H9 (cell line): Measurements from ENCODE around the gene GTF2E1. TPM values are rescaled to one million over a fixed set of nuclear protein-coding genes. Genes with fewer than 3 reads are reported as not detected.

Experiments used
- DNase-seq: peaks from one replicate; pipeline ENCODE4 v3.0.0-alpha.2; 2017
- H2AFZ ChIP-seq: one replicate; pipeline ENCODE4 v1.6.1; 2013; ENCODE audit warnings: mild to moderate bottlenecking, low read length, control low read depth, moderate library complexity
- H2AK5ac ChIP-seq: 2 replicates; pipeline ENCODE4 v1.6.1; 2013; ENCODE audit warnings: low read length, control low read depth, mixed read lengths; ENCODE audit not compliant: insufficient read length
- H2BK120ac ChIP-seq: one replicate; pipeline ENCODE4 v1.6.1; 2013; ENCODE audit warnings: low read depth, mild to moderate bottlenecking, low read length, control low read depth, inconsistent platforms; ENCODE audit not compliant: poor library complexity, severe bottlenecking
- H2BK12ac ChIP-seq: 2 replicates; pipeline ENCODE4 v1.6.1; 2013; ENCODE audit warnings: low read length, control low read depth, mixed read lengths, low read depth; ENCODE audit not compliant: insufficient read length
- H2BK15ac ChIP-seq: 2 replicates; pipeline ENCODE4 v1.6.1; 2013; ENCODE audit warnings: low read depth, low read length, control low read depth
- H2BK20ac ChIP-seq: one replicate; pipeline ENCODE4 v1.6.1; 2013; ENCODE audit warnings: low read depth, mild to moderate bottlenecking, low read length, control low read depth, inconsistent platforms; ENCODE audit not compliant: poor library complexity, severe bottlenecking
- H2BK5ac ChIP-seq: 2 replicates; pipeline ENCODE4 v1.6.1; 2013; ENCODE audit warnings: low read length, control low read depth, mixed read lengths; ENCODE audit not compliant: insufficient read length
- H3K14ac ChIP-seq: 2 replicates; pipeline ENCODE4 v1.6.1; 2013; ENCODE audit warnings: low read length, control low read depth; ENCODE audit not compliant: insufficient read depth
- H3K18ac ChIP-seq: 2 replicates; pipeline ENCODE4 v1.6.1; 2013; ENCODE audit warnings: low read depth, mild to moderate bottlenecking, mixed read lengths, low read length, control low read depth; ENCODE audit not compliant: insufficient read length
- H3K23ac ChIP-seq: 2 replicates; pipeline ENCODE4 v1.6.1; 2013; ENCODE audit warnings: low read length, control low read depth, mixed read lengths, low read depth; ENCODE audit not compliant: insufficient read length
- H3K23me2 ChIP-seq: 2 replicates; pipeline ENCODE4 v1.6.1; 2013; ENCODE audit warnings: low read depth, mild to moderate bottlenecking, mixed read lengths, low read length, control low read depth; ENCODE audit not compliant: insufficient read length, poor library complexity, severe bottlenecking
- H3K27ac ChIP-seq: 2 replicates; pipeline ENCODE4 v1.5.1; 2013; ENCODE audit warnings: low read length, control low read depth, mixed read lengths, low read depth; ENCODE audit not compliant: insufficient read length
- H3K27me3 ChIP-seq: 2 replicates; pipeline ENCODE4 v1.6.1; 2013; ENCODE audit warnings: low read length, control low read depth, inconsistent platforms; ENCODE audit not compliant: insufficient read depth
- H3K4ac ChIP-seq: 2 replicates; pipeline ENCODE4 v1.6.1; 2013; ENCODE audit warnings: low read depth, mild to moderate bottlenecking, control low read depth, inconsistent platforms, low read length, moderate library complexity
- H3K4me1 ChIP-seq: 2 replicates; pipeline ENCODE4 v1.6.1; 2013; ENCODE audit warnings: low read length, control low read depth, inconsistent platforms; ENCODE audit not compliant: insufficient read depth
- H3K4me2 ChIP-seq: 2 replicates; pipeline ENCODE4 v1.6.1; 2013; ENCODE audit warnings: low read length, control low read depth, mixed read lengths; ENCODE audit not compliant: insufficient read length, insufficient read depth
- H3K56ac ChIP-seq: 2 replicates; pipeline ENCODE4 v1.6.1; 2013; ENCODE audit warnings: low read depth, mild to moderate bottlenecking, mixed read lengths, low read length, control low read depth; ENCODE audit not compliant: insufficient read length
- H3K79me1 ChIP-seq: 2 replicates; pipeline ENCODE4 v1.6.1; 2013; ENCODE audit warnings: low read depth, mild to moderate bottlenecking, moderate library complexity, low read length, control low read depth, inconsistent platforms; ENCODE audit not compliant: insufficient read depth, poor library complexity, severe bottlenecking
- H3K79me2 ChIP-seq: 2 replicates; pipeline ENCODE4 v1.6.1; 2013; ENCODE audit warnings: low read length, control low read depth, inconsistent platforms; ENCODE audit not compliant: insufficient read depth
- H3K9ac ChIP-seq: 2 replicates; pipeline ENCODE4 v1.6.1; 2013; ENCODE audit warnings: low read length, control low read depth, mixed read lengths; ENCODE audit not compliant: insufficient read length; ENCODE audit errors: extremely low read depth
- H3K9me3 ChIP-seq: one replicate; pipeline ENCODE4 v1.6.1; 2013; ENCODE audit warnings: low read depth, low read length, inconsistent platforms; ENCODE audit not compliant: control insufficient read depth
- H3T11ph ChIP-seq: one replicate; pipeline ENCODE4 v1.6.1; 2013; ENCODE audit warnings: mild to moderate bottlenecking, low read length, control low read depth, inconsistent platforms
- H4K20me1 ChIP-seq: one replicate; pipeline ENCODE4 v1.6.1; 2013; ENCODE audit not compliant: control insufficient read depth, insufficient read length, insufficient read depth
- H4K5ac ChIP-seq: 2 replicates; pipeline ENCODE4 v1.6.1; 2013; ENCODE audit warnings: low read depth, mild to moderate bottlenecking, mixed read lengths, low read length, control low read depth; ENCODE audit not compliant: insufficient read length
- H4K8ac ChIP-seq: replicated peaks from 2 replicates; pipeline ENCODE4 v1.6.1; 2013; ENCODE audit warnings: low read length, control low read depth, mixed read lengths, low read depth; ENCODE audit not compliant: insufficient read length
- H4K91ac ChIP-seq: 2 replicates; pipeline ENCODE4 v1.6.1; 2013; ENCODE audit warnings: low read depth, mild to moderate bottlenecking, moderate library complexity, mixed read lengths, low read length, control low read depth; ENCODE audit not compliant: insufficient read length
- H3K27ac Mint-ChIP-seq, 3 experiments: 2 replicates in 2 of 3; 3 replicates in 1 of 3; pipeline ENCODE4 v1.8.0; 2020 to 2021; ENCODE audit warnings: mixed read lengths in 3 of 3, mild to moderate bottlenecking in 1 of 3, moderate library complexity in 1 of 3
- H3K27me3 Mint-ChIP-seq: 2 replicates; pipeline ENCODE4 v1.8.0; 2021; ENCODE audit warnings: low read depth, mild to moderate bottlenecking, moderate library complexity, mixed read lengths
- H3K36me3 Mint-ChIP-seq, 3 experiments: 2 replicates in 2 of 3; 3 replicates in 1 of 3; pipeline ENCODE4 v1.8.0; 2020 to 2021; ENCODE audit warnings: low read depth in 3 of 3, mixed read lengths in 3 of 3; ENCODE audit not compliant: insufficient read depth in 1 of 3
- H3K4me1 Mint-ChIP-seq, 2 experiments: 2 replicates each; pipeline ENCODE4 v1.8.0; 2020; ENCODE audit warnings: mixed read lengths in 2 of 2
- H3K4me3 Mint-ChIP-seq, 2 experiments: 2 replicates in 1 of 2; 3 replicates in 1 of 2; pipeline ENCODE4 v1.8.0; 2020 to 2021; ENCODE audit warnings: mild to moderate bottlenecking in 2 of 2, mixed read lengths in 2 of 2, moderate library complexity in 1 of 2
- H3K9me3 Mint-ChIP-seq, 2 experiments: 2 replicates in 1 of 2; 3 replicates in 1 of 2; pipeline ENCODE4 v1.8.0; 2020; ENCODE audit warnings: mild to moderate bottlenecking in 2 of 2, mixed read lengths in 2 of 2, moderate library complexity in 1 of 2
- WGBS: extraction: QIAGEN DNeasy Blood & Tissue Kit; methylation state at CpG from one replicate; pipeline ENCODE4 v1.1.7; 2013; ENCODE audit warnings: missing lambda C conversion rate, low lambda C conversion rate, mixed read lengths; ENCODE audit not compliant: insufficient read length; ENCODE audit errors: extremely low coverage; 5-methylcytosine and 5-hydroxymethylcytosine counted together
- total RNA-seq: library from RNA; stranded (reverse); gene quantifications from 2 replicates; pipeline ENCODE4 v1.2.1, GENCODE V29; 2021
- TF ChIP-seq, protein P1 (sequence below): fragments of 200-600 bp; sonication (generic); conservative IDR thresholded peaks from 3 replicates; pipeline ENCODE4 v1.8.0; 2021; ENCODE audit warnings: antibody characterized with exemption, mild to moderate bottlenecking

Gene GTF2E1
- total RNA-seq, 1 experiment from 2014 or later, result 88.8 TPM

DNA sequence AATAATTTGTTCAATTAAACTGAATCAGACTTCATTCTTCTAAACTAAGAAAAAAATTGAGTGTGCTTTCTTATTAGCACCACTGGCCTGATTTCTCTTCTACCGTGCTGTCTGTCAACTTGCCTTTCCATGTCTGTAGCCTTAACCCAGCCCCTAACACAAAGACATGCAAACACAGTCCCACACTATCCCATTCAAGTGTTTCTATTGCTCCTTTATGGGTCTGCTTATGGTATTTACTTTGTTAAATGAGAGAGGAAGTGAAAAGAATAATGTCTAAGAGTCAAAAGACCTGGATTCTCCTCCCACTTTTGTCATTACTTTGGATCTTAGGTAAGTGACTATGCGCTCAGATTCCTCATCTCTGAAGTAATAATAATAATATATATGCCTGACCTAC lies 55.3 kb downstream of the GTF2E1 start:
- Mint-ChIP-seq H3K27ac (0 out of 7 replicates have a peak overlapping the region, but pooled peaks of 1 of the 3 experiments have one; percentile 24), H3K4me3 (no peak overlapping the region), H3K9me3 (no peaks in the 10 kb centered on the region), H3K4me1 (peaks cover 31 to 45% of the 10 kb centered on the region in 2 experiments), H3K36me3 (no peaks in the 10 kb centered on the region; a peak in 1 of 7 replicates), H3K27me3 (no peaks in the 10 kb centered on the region)
- no peak overlapping the region for H3K4ac ChIP-seq
- H3K23me2 ChIP-seq, result no peaks in the 10 kb centered on the region
- no peak overlapping the region for H4K5ac ChIP-seq
- H2BK15ac ChIP-seq, result no peak overlapping the region
- TF ChIP-seq, protein P1, sequence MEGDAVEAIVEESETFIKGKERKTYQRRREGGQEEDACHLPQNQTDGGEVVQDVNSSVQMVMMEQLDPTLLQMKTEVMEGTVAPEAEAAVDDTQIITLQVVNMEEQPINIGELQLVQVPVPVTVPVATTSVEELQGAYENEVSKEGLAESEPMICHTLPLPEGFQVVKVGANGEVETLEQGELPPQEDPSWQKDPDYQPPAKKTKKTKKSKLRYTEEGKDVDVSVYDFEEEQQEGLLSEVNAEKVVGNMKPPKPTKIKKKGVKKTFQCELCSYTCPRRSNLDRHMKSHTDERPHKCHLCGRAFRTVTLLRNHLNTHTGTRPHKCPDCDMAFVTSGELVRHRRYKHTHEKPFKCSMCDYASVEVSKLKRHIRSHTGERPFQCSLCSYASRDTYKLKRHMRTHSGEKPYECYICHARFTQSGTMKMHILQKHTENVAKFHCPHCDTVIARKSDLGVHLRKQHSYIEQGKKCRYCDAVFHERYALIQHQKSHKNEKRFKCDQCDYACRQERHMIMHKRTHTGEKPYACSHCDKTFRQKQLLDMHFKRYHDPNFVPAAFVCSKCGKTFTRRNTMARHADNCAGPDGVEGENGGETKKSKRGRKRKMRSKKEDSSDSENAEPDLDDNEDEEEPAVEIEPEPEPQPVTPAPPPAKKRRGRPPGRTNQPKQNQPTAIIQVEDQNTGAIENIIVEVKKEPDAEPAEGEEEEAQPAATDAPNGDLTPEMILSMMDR, result no peak
- no peaks in the 10 kb centered on the region for H3K79me1 ChIP-seq
- no peak overlapping the region for H3K18ac ChIP-seq
- H3K27me3 ChIP-seq, result no peaks in the 10 kb centered on the region
- no peak overlapping the region for H3K14ac ChIP-seq
- H3K4me1 ChIP-seq, result peaks cover 9% of the 10 kb centered on the region
- H3K9ac ChIP-seq, result no peak overlapping the region
- no peak overlapping the region for H2AK5ac ChIP-seq
- DNase-seq, result no peak
- no peak overlapping the region for H2AFZ ChIP-seq
- H3K9me3 ChIP-seq, result no peaks in the 10 kb centered on the region
- H2BK5ac ChIP-seq, result no peak overlapping the region
- H3K56ac ChIP-seq, result no peak overlapping the region
- H3K79me2 ChIP-seq, result no peaks in the 10 kb centered on the region
- no peak overlapping the region for H2BK20ac ChIP-seq
- no peak overlapping the region for H2BK12ac ChIP-seq
- no peak overlapping the region for H4K91ac ChIP-seq
- H3K27ac ChIP-seq, result no peak overlapping the region
- H3K23ac ChIP-seq, result no peak overlapping the region
- no peak overlapping the region for H3T11ph ChIP-seq
- no peak overlapping the region for H2BK120ac ChIP-seq
- H4K20me1 ChIP-seq, result no peaks in the 10 kb centered on the region
- no peak overlapping the region for H4K8ac ChIP-seq
- no CpG with 5 or more reads among the region's 2 CpGs for WGBS
- no peak overlapping the region for H3K4me2 ChIP-seq
